Muscle layer of duodenum (tissue), 2 donors: ENCODE measurements around the gene OTX2.

Experiments
- H3K27ac ChIP-seq: one replicate; pipeline ENCODE4 v1.7.0; 2013; ENCODE audit warnings: mild to moderate bottlenecking, low read length
- H3K27me3 ChIP-seq: one replicate; pipeline ENCODE4 v1.7.0; 2013; ENCODE audit warnings: low read depth, mild to moderate bottlenecking, control low read depth, low read length
- H3K36me3 ChIP-seq, 2 donors: one replicate each; pipeline ENCODE4 v1.7.0; 2013; ENCODE audit warnings: low read length in 2 of 2, control low read depth in 1 of 2, mild to moderate bottlenecking in 1 of 2; ENCODE audit not compliant: insufficient read depth in 2 of 2, control insufficient read depth in 1 of 2
- H3K4me1 ChIP-seq, 2 donors: one replicate each; pipeline ENCODE4 v1.7.0; 2013; ENCODE audit warnings: low read length in 2 of 2, mild to moderate bottlenecking in 2 of 2, control low read depth in 1 of 2, moderate library complexity in 1 of 2; ENCODE audit not compliant: insufficient read depth in 2 of 2, control insufficient read depth in 1 of 2
- H3K4me3 ChIP-seq, 2 donors: one replicate each; pipeline ENCODE4 v1.7.0; 2013; ENCODE audit warnings: low read length in 2 of 2, low read depth in 1 of 2, mild to moderate bottlenecking in 1 of 2
- H3K9me3 ChIP-seq, 2 donors: one replicate each; pipeline ENCODE4 v1.7.0; 2013; ENCODE audit warnings: low read length in 2 of 2, control low read depth in 1 of 2, mild to moderate bottlenecking in 1 of 2; ENCODE audit not compliant: control insufficient read depth in 1 of 2
- donor health status: healthy.

Gene OTX2

GRCh38 chr14:56810147-56810719, at the start of gene OTX2:
Gene OTX2 (minus strand): TSS chr14:56810479. CDS start chr14:56805456, 5,023 bp downstream.
- Histone ChIP-seq H3K4me1 (peaks cover 0 to 20% of the 10 kb centered on the region in 2 donors), H3K9me3 (no peaks in the 10 kb centered on the region), H3K4me3 (peak within 1 kb of the TSS in 1 of 2 donors; percentile 30), H3K27me3 (peaks cover 75% of the 10 kb centered on the region), H3K27ac (no peak within 1 kb of the TSS), H3K36me3 (no peaks in the 10 kb centered on the region)

DNA sequence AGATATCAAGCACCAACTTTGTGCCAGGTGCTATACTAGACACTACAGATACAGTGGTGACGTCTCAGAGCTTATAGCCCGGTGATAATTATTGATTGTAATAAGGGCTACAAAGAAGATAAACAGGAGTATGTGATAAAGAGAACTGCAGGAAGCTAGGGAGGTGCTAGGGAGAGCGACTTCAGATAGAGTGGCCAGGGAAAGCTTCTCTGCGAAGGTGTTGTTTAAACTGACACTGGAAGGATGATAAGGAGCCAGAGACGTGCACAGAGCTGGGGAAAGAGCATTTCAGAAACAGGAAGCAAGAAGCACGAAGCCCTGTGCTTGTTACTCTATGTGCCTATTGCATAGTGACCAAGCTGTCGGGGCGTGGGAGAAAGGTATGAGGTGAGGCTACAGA, 48.1 kb upstream of the OTX2 start:
- no peak overlapping the region for H3K27ac ChIP-seq
- no peaks in the 10 kb centered on the region for H3K27me3 ChIP-seq
- no peaks in the 10 kb centered on the region for H3K9me3 ChIP-seq
- no peaks in the 10 kb centered on the region for H3K36me3 ChIP-seq
- no peaks in the 10 kb centered on the region for H3K4me1 ChIP-seq
- no peak overlapping the region for H3K4me3 ChIP-seq

- no peaks in the 10 kb centered on the region for H3K27me3 ChIP-seq
Observed at GRCh38 chr14:56857216-56857615, 46.9 kb upstream of the OTX2 start.

DNA sequence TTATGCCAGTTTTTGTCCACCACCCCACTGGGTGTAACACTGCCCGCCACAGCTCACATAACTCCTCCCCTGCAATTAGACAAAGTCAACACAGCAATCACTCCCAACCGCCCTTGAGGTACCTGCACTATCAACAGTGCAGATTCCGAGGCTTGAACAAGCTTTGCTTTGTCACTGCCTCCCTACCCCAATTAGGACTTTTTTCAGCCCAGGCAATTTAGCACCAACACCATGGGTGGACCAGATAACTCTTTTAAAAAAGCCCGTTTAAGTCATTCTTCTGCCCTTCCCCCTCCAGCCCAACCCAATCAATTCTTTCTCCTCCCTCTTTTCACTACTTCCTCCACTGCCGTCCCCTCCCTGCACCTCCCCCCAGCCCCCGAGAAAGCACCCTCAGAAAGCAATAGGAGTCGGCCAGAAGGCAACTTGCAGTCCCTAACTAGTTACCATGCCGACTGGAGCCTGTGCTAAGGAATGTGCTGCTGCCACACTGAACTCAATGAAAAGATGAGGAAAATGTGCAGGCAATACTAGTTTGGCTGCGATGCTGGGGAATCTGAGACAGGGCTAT, 45.7 kb upstream of the OTX2 start:
- no peaks in the 10 kb centered on the region for H3K27me3 ChIP-seq
- H3K9me3 ChIP-seq: no peaks in the 10 kb centered on the region
- no peak overlapping the region for H3K4me3 ChIP-seq
- no peaks in the 10 kb centered on the region for H3K4me1 ChIP-seq
- H3K27ac ChIP-seq: no peak overlapping the region
- no peaks in the 10 kb centered on the region for H3K36me3 ChIP-seq

More at GRCh38 chr14:56857216-56857615, 46.9 kb upstream of the OTX2 start:
- Histone ChIP-seq H3K9me3 (no peaks in the 10 kb centered on the region), H3K4me1 (no peaks in the 10 kb centered on the region), H3K36me3 (no peaks in the 10 kb centered on the region), H3K27ac (no peak overlapping the region), H3K4me3 (no peak overlapping the region)

GRCh38 chr14:56854325-56854724, 44.0 kb upstream of the OTX2 start:
- no peaks in the 10 kb centered on the region for H3K4me1 ChIP-seq
- no peak overlapping the region for H3K27ac ChIP-seq
- H3K4me3 ChIP-seq: no peak overlapping the region
- H3K36me3 ChIP-seq: no peaks in the 10 kb centered on the region
- no peaks in the 10 kb centered on the region for H3K27me3 ChIP-seq
- H3K9me3 ChIP-seq: no peaks in the 10 kb centered on the region

- no peaks in the 10 kb centered on the region for H3K9me3 ChIP-seq
- no peak overlapping the region for H3K27ac ChIP-seq
- H3K4me3 ChIP-seq: no peak overlapping the region
- no peaks in the 10 kb centered on the region for H3K36me3 ChIP-seq
- H3K4me1 ChIP-seq: no peaks in the 10 kb centered on the region
- no peaks in the 10 kb centered on the region for H3K27me3 ChIP-seq
Observed at GRCh38 chr14:56846970-56847930, 37.0 kb upstream of the OTX2 start.

GRCh38 chr14:56844406-56845002, 34.2 kb upstream of the OTX2 start:
- H3K4me1 ChIP-seq: no peaks in the 10 kb centered on the region
- no peak overlapping the region for H3K4me3 ChIP-seq
- H3K9me3 ChIP-seq: no peaks in the 10 kb centered on the region
- no peaks in the 10 kb centered on the region for H3K36me3 ChIP-seq
- H3K27ac ChIP-seq: no peak overlapping the region
- no peaks in the 10 kb centered on the region for H3K27me3 ChIP-seq

- no peak overlapping the region for H3K27ac ChIP-seq
- no peak overlapping the region for H3K4me3 ChIP-seq
- H3K27me3 ChIP-seq: no peaks in the 10 kb centered on the region
- no peaks in the 10 kb centered on the region for H3K36me3 ChIP-seq
- no peaks in the 10 kb centered on the region for H3K4me1 ChIP-seq
- H3K9me3 ChIP-seq: no peaks in the 10 kb centered on the region
Observed at GRCh38 chr14:56841611-56842010, 31.3 kb upstream of the OTX2 start.

- H3K27ac ChIP-seq: no peak overlapping the region
- H3K36me3 ChIP-seq: no peaks in the 10 kb centered on the region
- no peaks in the 10 kb centered on the region for H3K9me3 ChIP-seq
- H3K27me3 ChIP-seq: no peaks in the 10 kb centered on the region
- no peak overlapping the region for H3K4me3 ChIP-seq
- no peaks in the 10 kb centered on the region for H3K4me1 ChIP-seq
Observed at GRCh38 chr14:56840221-56840620, 29.9 kb upstream of the OTX2 start.

GRCh38 chr14:56829151-56829550, 18.9 kb upstream of the OTX2 start:
- Histone ChIP-seq H3K9me3 (no peaks in the 10 kb centered on the region), H3K27ac (no peak overlapping the region), H3K27me3 (no peaks in the 10 kb centered on the region), H3K4me3 (no peak overlapping the region), H3K4me1 (no peaks in the 10 kb centered on the region), H3K36me3 (no peaks in the 10 kb centered on the region)

DNA sequence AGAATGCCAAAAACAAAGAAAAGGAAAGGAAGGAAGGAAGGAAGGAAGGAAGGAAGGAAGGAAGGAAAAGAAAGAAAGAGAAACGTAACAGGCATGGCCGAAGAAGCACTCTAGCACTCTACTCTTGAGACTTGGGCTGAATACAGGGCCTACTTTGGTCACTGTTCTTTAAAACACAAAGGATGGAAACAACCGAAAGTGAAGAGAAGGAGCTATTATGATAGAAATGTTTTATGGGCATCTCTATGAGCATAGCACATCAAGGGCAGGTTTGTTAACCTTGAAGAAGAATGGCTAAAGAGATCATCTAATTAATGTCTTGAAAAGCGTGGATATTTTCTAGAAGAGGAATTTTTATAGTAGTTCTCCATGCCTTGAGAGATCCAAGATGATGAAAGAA, 15.9 kb upstream of the OTX2 start:
- H3K4me3 ChIP-seq: no peak overlapping the region
- no peaks in the 10 kb centered on the region for H3K27me3 ChIP-seq
- H3K9me3 ChIP-seq: no peaks in the 10 kb centered on the region
- no peak overlapping the region for H3K27ac ChIP-seq
- H3K36me3 ChIP-seq: no peaks in the 10 kb centered on the region
- no peaks in the 10 kb centered on the region for H3K4me1 ChIP-seq
